DND-41 (cell line): ENCODE data around the gene ENOPH1.
A peak's percentile ranks its signal among the peaks of the same experiment; 100 is the strongest.

ENCODE experiments used
- ATAC-seq: fragments of 200-7000 bp; cut with Tn5 transposase; 3 replicates; pipeline ENCODE4 v1.9.1; 2021; ENCODE audit warnings: low read depth; ENCODE audit not compliant: insufficient read depth
- DNase-seq: peaks from one replicate; pipeline ENCODE4 v3.0.0-alpha.2; 2020
- H2AFZ ChIP-seq: 2 replicates; pipeline ENCODE4 v1.6.0; 2012; ENCODE audit warnings: low read depth, low read length
- H3K27ac ChIP-seq: 2 replicates; pipeline ENCODE4 v1.5.1; 2012; ENCODE audit warnings: low read length, inconsistent platforms
- H3K27me3 ChIP-seq: fragments of 200-600 bp; sonication (generic); 2 replicates; pipeline ENCODE4 v1.6.0; 2012; ENCODE audit warnings: low read length, mild to moderate bottlenecking, inconsistent platforms; ENCODE audit not compliant: insufficient read depth, poor library complexity
- H3K36me3 ChIP-seq: 2 replicates; pipeline ENCODE4 v1.5.1; 2012; ENCODE audit warnings: low read length, inconsistent platforms; ENCODE audit not compliant: insufficient read depth
- H3K4me1 ChIP-seq: 2 replicates; pipeline ENCODE4 v1.5.1; 2012; ENCODE audit warnings: mild to moderate bottlenecking, low read length; ENCODE audit not compliant: insufficient read depth
- H3K4me2 ChIP-seq: 2 replicates; pipeline ENCODE4 v1.6.0; 2012; ENCODE audit warnings: mild to moderate bottlenecking, moderate library complexity, low read length, inconsistent platforms; ENCODE audit not compliant: insufficient read depth
- H3K4me3 ChIP-seq, 2 experiments: fragments of 200-600 bp in 1 of 2; shearing (Covaris generic) in 1 of 2; 2 replicates each; pipeline ENCODE4 v1.5.1; 2012 to 2016; ENCODE audit warnings: inconsistent platforms in 2 of 2, low read length in 2 of 2, mild to moderate bottlenecking in 2 of 2, low read depth in 1 of 2, moderate library complexity in 1 of 2
- H3K79me2 ChIP-seq: 2 replicates; pipeline ENCODE4 v1.6.0; 2012; ENCODE audit warnings: low read length, inconsistent platforms; ENCODE audit not compliant: insufficient read depth
- H3K9ac ChIP-seq: 2 replicates; pipeline ENCODE4 v1.6.0; 2012; ENCODE audit warnings: low read depth, mild to moderate bottlenecking, inconsistent platforms, low read length, moderate library complexity
- H3K9me3 ChIP-seq: 2 replicates; pipeline ENCODE4 v1.5.1; 2012; ENCODE audit warnings: low read length, moderate library complexity, mild to moderate bottlenecking, inconsistent platforms; ENCODE audit not compliant: insufficient read depth, severe bottlenecking
- H4K20me1 ChIP-seq: 2 replicates; pipeline ENCODE4 v1.6.0; 2012; ENCODE audit warnings: low read length; ENCODE audit not compliant: insufficient read depth
- CTCF ChIP-seq: IDR thresholded peaks from 2 replicates; pipeline ENCODE4 v1.5.1; 2012; ENCODE audit warnings: borderline replicate concordance, low read length, moderate library complexity, mild to moderate bottlenecking; ENCODE audit not compliant: poor library complexity, severe bottlenecking; ENCODE audit errors: extremely low read depth
- EZH2 ChIP-seq: IDR thresholded peaks from 3 replicates; pipeline ENCODE4 v1.6.1; 2012; ENCODE audit warnings: borderline replicate concordance, low read depth, mild to moderate bottlenecking, moderate library complexity, low read length, inconsistent platforms; ENCODE audit not compliant: severe bottlenecking

ENOPH1 gene

GRCh38 chr4:82428526-82428968 lies 1.8 kb upstream of the ENOPH1 start:
- H3K4me1 ChIP-seq = peaks cover 55% of the 10 kb centered on the region

GRCh38 chr4:82428969-82429727 lies 1.2 kb upstream of the ENOPH1 start:
- Histone ChIP-seq H3K27me3 (no peaks in the 10 kb centered on the region), H3K4me2 (peak overlapping the region; percentile 89), H3K4me3 (peak overlapping the region; percentile 93 to 98), H3K4me1 (peaks cover 61% of the 10 kb centered on the region), H3K79me2 (peaks cover 86% of the 10 kb centered on the region), H3K36me3 (peaks cover 71% of the 10 kb centered on the region), H3K27ac (peak overlapping the region; percentile 99), H4K20me1 (peaks cover 75% of the 10 kb centered on the region), H3K9ac (peak overlapping the region; percentile 100), H2AFZ (peak overlapping the region; percentile 81), H3K9me3 (no peaks in the 10 kb centered on the region)
- peak; percentile 95 for DNase-seq
- no peak for TF ChIP-seq EZH2
- TF ChIP-seq CTCF = peak; percentile 88
- ATAC-seq = peak; percentile 64

More at GRCh38 chr4:82428526-82428968, 1.8 kb upstream of the ENOPH1 start:
- peaks cover 71% of the 10 kb centered on the region for H3K36me3 ChIP-seq
- ATAC-seq = no peak
- peaks cover 80% of the 10 kb centered on the region for H3K79me2 ChIP-seq
- no peak overlapping the region; the same call in 1 of the 2 replicates for H2AFZ ChIP-seq
- peak overlapping the region; percentile 100 for H3K9ac ChIP-seq
- H3K4me3 ChIP-seq = peak overlapping the region; percentile 93 to 98
- H4K20me1 ChIP-seq = peaks cover 75% of the 10 kb centered on the region
- H3K27me3 ChIP-seq = no peaks in the 10 kb centered on the region
- H3K4me2 ChIP-seq = peak overlapping the region; percentile 89
- DNase-seq = no peak
- TF ChIP-seq EZH2 (no peak), CTCF (no peak)
- peak overlapping the region; percentile 97 for H3K27ac ChIP-seq
- no peaks in the 10 kb centered on the region for H3K9me3 ChIP-seq

DNA sequence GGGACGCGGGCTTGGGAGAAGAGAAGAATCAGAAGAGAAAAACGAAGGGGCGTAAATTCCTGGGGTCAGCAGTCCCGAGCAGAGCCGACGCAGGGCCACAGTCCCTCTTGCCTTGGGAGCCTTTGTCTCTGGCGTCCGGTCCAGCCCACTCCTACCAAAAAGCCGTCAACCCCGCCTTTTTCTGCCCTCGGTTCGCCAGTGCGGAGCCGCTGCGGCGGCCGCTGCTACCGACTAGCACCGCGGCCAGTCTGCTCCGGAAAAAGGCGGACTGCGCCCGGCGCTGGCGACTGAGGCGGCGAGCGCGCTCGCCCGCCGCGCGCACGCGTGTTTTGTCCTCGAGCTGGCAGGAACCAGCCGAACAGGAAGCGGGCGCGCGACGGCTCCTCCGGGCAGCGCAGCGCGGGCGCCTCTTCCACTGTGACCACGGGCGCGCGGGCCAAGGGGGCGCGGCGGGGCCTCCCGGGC lies 630 bp upstream of the ENOPH1 start:
- H3K36me3 ChIP-seq = peaks cover 67% of the 10 kb centered on the region
- H3K4me1 ChIP-seq = peaks cover 62% of the 10 kb centered on the region
- DNase-seq (no peak), ATAC-seq (peak; percentile 0; the same call in 2 of the 3 replicates)
- H3K27ac ChIP-seq = peak overlapping the region; percentile 99
- no peaks in the 10 kb centered on the region for H3K27me3 ChIP-seq
- H2AFZ ChIP-seq = peak overlapping the region; percentile 81
- peaks cover 72% of the 10 kb centered on the region for H4K20me1 ChIP-seq
- TF ChIP-seq EZH2 = no peak
- TF ChIP-seq CTCF = no peak
- H3K79me2 ChIP-seq = peaks cover 92% of the 10 kb centered on the region
- peak overlapping the region; percentile 60 for H3K4me2 ChIP-seq
- H3K9ac ChIP-seq = peak overlapping the region; percentile 100
- no peaks in the 10 kb centered on the region for H3K9me3 ChIP-seq
- peak overlapping the region; percentile 93 to 98; a peak in 3 of 4 replicates for H3K4me3 ChIP-seq
